HG03066 (cell line): ENCODE data around the gene C9orf153.
"Not testable (repeated sequence)": the region's sequence is repeated elsewhere in the genome, so short reads cannot be mapped to it uniquely, and the experiment has no call there.

Experiments used
- ATAC-seq: cut with Tn5 transposase; IDR thresholded peaks from one replicate; pipeline ENCODE4 v1.9.1; 2021; ENCODE audit warnings: low read depth; ENCODE audit not compliant: unreplicated experiment

The C9orf153 gene

GRCh38 chr9:86201474-86202337 is 57.8 kb downstream of the C9orf153 start:
- ATAC-seq: no peak

- ATAC-seq: no peak
These were observed 58.8 kb downstream of the C9orf153 start for GRCh38 chr9:86200599-86201162.

GRCh38 chr9:86193088-86193487 is 66.4 kb downstream of the C9orf153 start:
- ATAC-seq: no peak

GRCh38 chr9:86190700-86191099 is 68.8 kb downstream of the C9orf153 start:
- not testable (repeated sequence) for ATAC-seq

- no peak for ATAC-seq
These were observed 72.3 kb downstream of the C9orf153 start for GRCh38 chr9:86187121-86187520.

- no peak for ATAC-seq
These were observed 72.8 kb downstream of the C9orf153 start for GRCh38 chr9:86186696-86187095.

GRCh38 chr9:86185872-86186271 is 73.6 kb downstream of the C9orf153 start:
- no peak for ATAC-seq

GRCh38 chr9:86184138-86184524 is 75.3 kb downstream of the C9orf153 start:
- ATAC-seq: no peak

GRCh38 chr9:86183229-86184137 is 76.0 kb downstream of the C9orf153 start:
- ATAC-seq: no peak

GRCh38 chr9:86181379-86182315 is 77.8 kb downstream of the C9orf153 start:
- ATAC-seq: no peak

GRCh38 chr9:86178503-86178902 is 81.0 kb downstream of the C9orf153 start:
- ATAC-seq: no peak

- ATAC-seq: no peak
These were observed 81.5 kb downstream of the C9orf153 start for GRCh38 chr9:86177995-86178394.

GRCh38 chr9:86176468-86176867 is 83.0 kb downstream of the C9orf153 start:
- no peak for ATAC-seq

GRCh38 chr9:86175743-86176456 is 83.6 kb downstream of the C9orf153 start:
- no peak for ATAC-seq

GRCh38 chr9:86175223-86175622 is 84.2 kb downstream of the C9orf153 start:
- ATAC-seq: no peak
